Stimulated activated CD8-positive, alpha-beta memory T cell treated with anti-CD3 and anti-CD28 coated beads, Interleukin-7, amount 100 ng/mL, for 4 hours (primary cell): ENCODE results near the gene TRIM72.
A peak's percentile ranks its signal among the peaks of the same experiment; 100 is the strongest.
"Not testable (repeated sequence)": the region's sequence is repeated elsewhere in the genome, so short reads cannot be mapped to it uniquely, and the experiment has no call there.

ENCODE experiments used
- DNase-seq, 2 donors: peaks; one replicate each; pipeline ENCODE4 v3.0.0-alpha.2; 2020; ENCODE audit warnings: low read depth in 2 of 2

TRIM72 gene

DNA sequence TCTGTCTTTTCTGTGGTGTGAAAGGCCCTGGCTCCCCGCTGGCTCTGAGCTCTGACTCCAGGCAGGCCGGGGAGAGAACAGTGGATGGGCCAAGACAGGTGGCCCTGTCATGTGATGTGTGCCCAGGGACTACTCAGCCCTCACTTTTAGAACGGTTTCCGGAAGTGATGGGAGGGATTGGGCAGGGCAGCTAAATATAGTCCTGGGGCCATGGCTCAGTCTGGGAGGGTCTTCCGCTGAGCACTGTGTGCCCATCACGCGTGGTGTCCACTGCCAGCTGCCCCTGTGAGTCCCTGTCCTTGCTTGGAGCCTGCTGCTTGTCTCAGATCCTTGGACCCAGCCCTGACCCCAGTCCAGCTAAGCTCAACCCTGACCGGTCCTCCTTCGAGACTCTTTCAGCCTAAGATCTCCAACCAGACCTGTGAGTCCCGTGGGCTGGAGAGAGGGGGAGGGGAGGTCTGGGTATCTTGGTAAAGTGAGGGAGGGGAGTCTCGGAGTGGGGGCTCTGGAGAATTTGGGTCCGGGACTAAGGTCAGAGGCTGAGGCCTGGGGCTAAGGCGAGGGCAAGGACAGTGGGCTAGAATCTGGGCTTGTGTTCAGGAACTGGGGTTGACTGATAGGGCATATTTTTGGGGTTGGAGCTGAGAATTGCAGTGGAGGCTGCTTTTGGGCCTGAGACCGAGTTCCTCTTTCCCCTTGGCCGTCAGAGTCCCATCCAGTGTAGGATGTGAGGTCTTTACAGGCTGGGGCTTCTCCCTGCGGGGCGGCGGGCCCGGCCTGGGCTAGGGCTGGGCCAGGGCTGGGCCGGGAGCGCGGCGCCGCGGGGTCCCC is at the start of gene TRIM72:
Gene TRIM72 (plus strand): TSS at position 243 of the 831 bp plus-strand sequence. CDS start 620 bp downstream, outside the sequence.
- DNase-seq = no peak

DNA sequence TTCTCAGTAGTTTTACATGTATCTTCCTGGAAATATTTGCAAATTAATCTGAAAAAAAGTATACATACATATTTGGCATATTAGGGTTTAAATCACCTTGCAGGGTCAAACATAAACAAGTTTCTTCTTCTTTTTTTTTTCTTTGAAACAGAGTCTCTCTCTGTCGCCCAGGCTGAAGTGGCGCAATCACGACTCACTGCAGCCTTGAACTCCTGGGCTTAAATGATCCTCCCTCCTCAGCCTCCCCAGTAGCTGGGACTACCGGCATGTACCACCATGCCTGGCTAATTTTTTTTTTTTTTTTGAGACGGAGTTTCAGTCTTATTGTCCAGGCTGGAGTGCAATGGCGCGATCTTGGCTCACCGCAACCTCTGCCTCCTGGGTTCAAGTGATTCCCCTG is 46.6 kb upstream of the TRIM72 start:
- no peak for DNase-seq

DNA sequence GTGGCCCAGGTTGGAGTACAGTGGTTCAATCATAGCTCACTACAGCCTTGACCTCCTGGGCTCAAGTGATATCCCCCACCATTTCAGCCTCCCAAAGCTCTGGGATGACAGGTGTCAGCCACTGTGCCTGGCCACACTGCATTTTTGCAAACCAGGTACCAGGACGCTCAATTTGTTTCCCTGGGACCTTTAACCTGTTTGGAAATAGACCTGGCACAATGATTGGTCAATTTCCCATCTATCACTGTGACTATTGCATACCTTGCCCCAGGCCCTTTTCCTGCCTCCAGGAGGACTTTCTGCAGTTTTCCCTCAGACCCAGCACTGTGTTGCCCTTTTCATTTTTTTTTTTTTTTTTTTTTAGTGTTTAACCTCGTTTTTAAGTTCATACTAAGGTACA is 45.1 kb upstream of the TRIM72 start:
- DNase-seq = no peak

GRCh38 chr16:31170048-31170447 is 43.9 kb upstream of the TRIM72 start:
- not testable (repeated sequence) for DNase-seq

- DNase-seq = peak; percentile 19 to 31
Observed at GRCh38 chr16:31177136-31177535, 36.8 kb upstream of the TRIM72 start.

GRCh38 chr16:31179219-31179746 is 34.6 kb upstream of the TRIM72 start:
- no peak for DNase-seq

GRCh38 chr16:31179747-31180459 is 34.0 kb upstream of the TRIM72 start, which contains the start of gene FUS:
Gene FUS (plus strand): TSS chr16:31180139. CDS start chr16:31180215, 76 bp downstream.
- DNase-seq = peak; percentile 76 to 82

GRCh38 chr16:31181102-31181830 is 32.7 kb upstream of the TRIM72 start:
- peak in 1 of 2 donors; percentile 17 for DNase-seq

- no peak for DNase-seq
Observed at GRCh38 chr16:31182391-31182790, 31.5 kb upstream of the TRIM72 start.

- DNase-seq = no peak
Observed at GRCh38 chr16:31183432-31184428, 30.2 kb upstream of the TRIM72 start.

GRCh38 chr16:31184888-31185287 is 29.0 kb upstream of the TRIM72 start:
- DNase-seq = no peak

GRCh38 chr16:31185339-31185738 is 28.6 kb upstream of the TRIM72 start:
- no peak for DNase-seq

GRCh38 chr16:31186176-31186575 is 27.7 kb upstream of the TRIM72 start:
- no peak for DNase-seq

DNA sequence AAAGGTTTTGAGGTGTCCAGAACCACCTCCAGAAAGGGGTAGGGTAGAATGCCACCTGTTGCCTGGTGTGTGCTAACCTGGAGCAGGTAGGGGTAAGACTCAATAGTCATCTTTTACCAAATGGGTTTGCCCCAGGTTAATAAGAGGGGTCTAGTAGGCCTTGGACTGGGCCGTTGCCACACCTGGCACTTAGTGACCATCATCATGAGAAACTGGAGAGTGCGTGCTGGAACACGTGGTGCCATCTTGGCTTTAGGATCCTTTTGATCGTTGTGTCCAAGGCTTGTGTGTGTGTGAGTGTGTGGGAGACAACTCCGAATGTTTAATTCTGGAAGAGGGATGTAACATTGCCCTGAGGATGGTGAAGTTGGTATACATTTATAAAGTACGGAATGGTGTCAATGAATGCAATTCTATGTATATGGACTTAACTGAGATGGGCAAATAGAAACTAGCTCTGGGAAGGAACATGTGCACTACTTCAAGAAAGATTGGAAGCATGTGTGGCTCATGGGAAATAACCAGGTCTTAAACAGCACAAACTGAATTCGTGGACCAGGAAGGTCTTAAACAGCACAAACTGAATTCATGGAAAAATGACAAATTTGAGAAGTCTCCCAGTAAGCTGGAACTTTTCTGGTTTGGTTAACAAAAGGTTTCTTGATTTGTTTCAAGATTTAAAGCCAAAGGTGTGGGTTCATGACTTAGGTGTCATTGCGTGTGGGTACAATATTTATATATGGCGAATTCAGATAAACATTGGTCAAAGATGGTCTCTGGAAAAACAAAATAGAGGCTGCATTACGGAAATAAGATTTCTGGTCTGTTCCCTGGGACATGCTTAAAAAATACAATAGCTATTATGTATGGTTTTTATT is 26.8 kb upstream of the TRIM72 start:
- DNase-seq = no peak

GRCh38 chr16:31187808-31188189 is 26.1 kb upstream of the TRIM72 start:
- no peak for DNase-seq

DNA sequence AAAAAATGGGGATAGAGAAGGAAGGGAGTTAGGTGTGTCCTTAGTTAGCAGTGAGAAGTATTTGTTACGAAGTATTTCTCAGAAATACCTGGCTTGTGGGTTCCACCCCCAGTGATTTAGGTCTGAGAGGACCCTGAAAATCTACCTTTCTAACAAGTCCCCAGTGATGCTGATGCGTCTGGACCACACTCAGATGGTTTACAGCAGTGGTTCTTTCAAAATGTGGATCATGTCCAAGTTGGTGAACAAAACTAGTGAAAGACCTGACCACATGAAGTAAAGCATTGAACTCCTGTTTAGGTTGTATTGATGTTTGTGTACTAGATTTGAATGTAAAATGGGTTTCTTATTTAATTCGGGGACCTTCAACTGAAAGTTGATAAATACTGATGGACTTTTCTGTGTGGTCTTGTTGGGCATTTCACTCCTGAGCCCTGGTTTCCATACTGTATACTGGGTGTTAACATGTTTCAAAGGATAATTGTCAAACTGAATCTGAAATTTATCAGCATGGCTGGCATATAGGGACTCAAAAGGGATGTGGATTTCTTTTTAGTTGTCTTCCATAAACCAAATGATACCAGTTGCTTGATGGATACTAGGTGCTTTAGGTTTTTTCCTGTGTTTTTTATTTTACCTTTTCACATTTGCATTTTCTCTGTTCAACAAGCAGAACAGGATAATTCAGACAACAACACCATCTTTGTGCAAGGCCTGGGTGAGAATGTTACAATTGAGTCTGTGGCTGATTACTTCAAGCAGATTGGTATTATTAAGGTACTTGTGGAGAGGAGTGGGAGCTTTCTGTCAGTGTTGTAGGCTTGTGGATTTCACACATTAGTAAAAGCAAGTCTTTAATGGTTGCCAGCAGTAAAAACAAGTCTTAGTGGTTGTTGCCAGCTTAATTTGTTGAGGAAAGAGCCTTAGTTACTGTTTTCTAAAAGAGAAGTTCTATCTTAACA is 25.2 kb upstream of the TRIM72 start:
- no peak for DNase-seq

- DNase-seq = no peak
Observed at GRCh38 chr16:31189412-31189778, 24.5 kb upstream of the TRIM72 start.

GRCh38 chr16:31190061-31190460 is 23.9 kb upstream of the TRIM72 start:
- no peak for DNase-seq
